Mononuclear cell (primary cell): ENCODE results near the gene FAM193A. TPM values are rescaled to one million over a fixed set of nuclear protein-coding genes. Genes with fewer than 3 reads are reported as not detected.
"Not testable (repeated sequence)": the region's sequence is repeated elsewhere in the genome, so short reads cannot be mapped to it uniquely, and the experiment has no call there.

Experiments
- H3K27me3 ChIP-seq: 2 replicates; pipeline ENCODE4 v1.6.0; 2011; ENCODE audit warnings: low read length, control low read depth; ENCODE audit not compliant: insufficient read depth
- H3K4me1 ChIP-seq: 2 replicates; pipeline ENCODE4 v1.5.1; 2011; ENCODE audit warnings: mild to moderate bottlenecking, low read length, control low read depth; ENCODE audit not compliant: insufficient read depth
- H3K4me3 ChIP-seq: 2 replicates; pipeline ENCODE4 v1.5.1; 2011; ENCODE audit warnings: mild to moderate bottlenecking, low read length, moderate library complexity
- H3K9me3 ChIP-seq: 2 replicates; pipeline ENCODE4 v1.5.1; 2011; ENCODE audit warnings: low read depth, mild to moderate bottlenecking, control low read depth, low read length
- total RNA-seq: library from RNA; depleted of rRNA; stranded (reverse); fragments of >200 nt; gene quantifications from one replicate; pipeline ENCODE4 v1.2.3, GENCODE V29; 2012

The FAM193A gene
- total RNA-seq, 1 donor, result 21.0 TPM

DNA sequence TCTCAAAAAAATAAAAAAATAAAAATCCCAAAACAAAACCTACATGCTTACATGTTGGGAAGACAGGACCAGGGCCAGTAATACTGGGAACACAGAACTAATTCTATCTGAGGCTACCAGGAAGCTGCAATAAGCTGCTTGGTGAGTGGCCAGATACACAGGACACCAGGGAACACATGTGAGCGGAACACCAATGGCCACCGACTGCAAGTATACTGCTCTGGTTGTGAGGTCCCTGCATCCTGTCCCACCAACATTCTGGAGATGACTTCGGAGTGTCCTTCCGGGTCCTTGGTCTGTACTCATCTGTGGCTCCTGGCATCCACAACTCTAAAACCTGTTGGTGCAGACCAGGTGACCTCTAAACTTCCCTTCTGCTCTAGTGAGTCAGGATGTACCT is 217.0 kb downstream of the FAM193A start:
- no peak overlapping the region for H3K4me3 ChIP-seq
- H3K4me1 ChIP-seq, result peaks cover 17% of the 10 kb centered on the region
- no peaks in the 10 kb centered on the region for H3K27me3 ChIP-seq
- H3K9me3 ChIP-seq, result no peaks in the 10 kb centered on the region

DNA sequence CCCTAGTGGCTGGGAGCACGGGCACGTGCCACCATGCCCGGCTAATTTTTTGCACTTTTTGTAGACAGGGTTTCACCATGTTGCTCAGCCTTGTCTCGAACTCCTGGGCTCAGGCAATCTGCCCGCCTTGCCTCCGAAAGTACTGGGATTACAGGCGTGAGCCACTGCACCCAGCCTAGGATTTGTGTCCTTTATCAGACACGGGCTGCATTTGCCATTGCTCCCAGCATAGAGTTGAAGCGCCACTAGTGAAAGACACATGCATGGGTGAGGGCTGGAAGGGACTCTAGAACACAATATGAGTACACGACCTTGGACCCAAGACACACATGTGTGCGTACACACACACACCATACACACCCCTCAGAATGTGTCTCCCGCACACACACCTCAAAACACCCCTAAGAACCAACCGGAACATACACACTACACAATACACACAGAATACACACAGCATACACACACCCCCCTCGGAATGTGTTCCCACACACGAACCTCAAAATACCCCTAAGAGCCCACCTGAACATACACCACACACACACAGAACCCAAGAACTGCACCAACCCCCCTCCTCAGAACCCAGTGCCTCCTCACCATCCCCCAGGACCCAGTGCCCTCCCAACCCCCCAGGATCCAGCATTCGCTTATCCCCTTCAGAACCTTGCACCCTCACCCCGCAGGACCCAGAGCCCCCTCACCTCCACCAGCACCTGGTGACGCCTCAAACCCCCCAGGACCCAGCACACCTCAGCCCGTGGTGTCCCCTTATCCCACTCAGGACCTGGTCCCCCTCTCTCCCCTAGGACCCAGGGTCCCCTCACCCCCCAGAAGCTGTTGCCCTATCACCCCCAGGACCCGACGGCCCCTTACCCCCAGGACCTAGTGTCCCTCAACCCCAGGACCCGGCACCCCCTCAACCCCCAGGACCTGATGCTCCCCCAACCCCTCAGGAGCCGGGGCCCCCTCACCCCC is 218.7 kb downstream of the FAM193A start:
- Histone ChIP-seq H3K4me3 (peak overlapping the region; percentile 81), H3K27me3 (no peaks in the 10 kb centered on the region), H3K4me1 (peaks cover 17% of the 10 kb centered on the region), H3K9me3 (no peaks in the 10 kb centered on the region)

DNA sequence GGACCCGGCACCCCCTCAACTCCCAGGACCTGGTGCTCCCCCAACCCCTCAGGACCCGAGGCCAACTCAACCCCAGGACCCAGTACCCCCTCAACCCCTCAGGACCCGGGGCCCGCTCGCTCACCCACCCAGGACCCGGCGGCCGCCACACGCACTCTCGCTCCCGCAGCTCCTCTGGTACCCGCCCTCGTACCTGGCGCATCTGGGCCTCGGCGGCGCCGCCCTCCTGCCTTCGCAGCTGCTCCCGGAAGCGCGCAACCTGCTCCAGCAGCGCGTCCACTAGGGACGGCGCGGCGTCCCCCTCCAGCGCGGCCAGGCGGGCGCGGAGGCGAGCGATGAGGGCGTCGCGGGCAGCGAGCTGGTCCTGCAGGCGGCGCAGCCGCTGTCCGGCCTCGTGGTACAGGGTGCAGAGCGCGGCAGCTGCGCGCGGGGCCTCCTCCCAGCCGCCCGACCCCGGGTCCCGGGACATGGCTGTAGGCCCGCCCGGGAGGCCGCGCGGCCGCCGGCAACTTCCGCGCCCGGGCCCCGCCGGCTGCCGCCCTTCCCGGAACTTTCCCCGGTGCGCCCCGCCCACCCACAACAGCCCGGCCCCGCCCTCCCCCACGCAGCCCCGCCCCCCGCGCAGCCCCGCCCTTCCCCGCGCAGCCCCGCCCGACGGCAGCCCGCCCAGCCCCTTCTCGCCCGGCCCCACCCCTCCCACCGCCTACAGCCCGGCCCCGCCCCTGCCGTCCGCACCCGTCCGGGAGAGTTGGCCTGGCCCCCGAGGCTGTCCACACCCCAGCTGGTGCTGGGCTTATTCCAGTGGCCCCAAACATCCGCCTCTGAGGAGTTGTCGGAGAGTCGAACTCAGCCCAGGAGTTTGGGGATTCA is 219.6 kb downstream of the FAM193A start, which contains the start of gene TNIP2:
TNIP2 (minus strand) TSS at position 516 of the 870 bp plus-strand sequence; CDS start at position 469, 47 bp downstream.
- Histone ChIP-seq H3K9me3 (no peaks in the 10 kb centered on the region), H3K4me3 (peak within 1 kb of the TSS; percentile 81), H3K4me1 (peaks cover 17% of the 10 kb centered on the region), H3K27me3 (no peaks in the 10 kb centered on the region)

DNA sequence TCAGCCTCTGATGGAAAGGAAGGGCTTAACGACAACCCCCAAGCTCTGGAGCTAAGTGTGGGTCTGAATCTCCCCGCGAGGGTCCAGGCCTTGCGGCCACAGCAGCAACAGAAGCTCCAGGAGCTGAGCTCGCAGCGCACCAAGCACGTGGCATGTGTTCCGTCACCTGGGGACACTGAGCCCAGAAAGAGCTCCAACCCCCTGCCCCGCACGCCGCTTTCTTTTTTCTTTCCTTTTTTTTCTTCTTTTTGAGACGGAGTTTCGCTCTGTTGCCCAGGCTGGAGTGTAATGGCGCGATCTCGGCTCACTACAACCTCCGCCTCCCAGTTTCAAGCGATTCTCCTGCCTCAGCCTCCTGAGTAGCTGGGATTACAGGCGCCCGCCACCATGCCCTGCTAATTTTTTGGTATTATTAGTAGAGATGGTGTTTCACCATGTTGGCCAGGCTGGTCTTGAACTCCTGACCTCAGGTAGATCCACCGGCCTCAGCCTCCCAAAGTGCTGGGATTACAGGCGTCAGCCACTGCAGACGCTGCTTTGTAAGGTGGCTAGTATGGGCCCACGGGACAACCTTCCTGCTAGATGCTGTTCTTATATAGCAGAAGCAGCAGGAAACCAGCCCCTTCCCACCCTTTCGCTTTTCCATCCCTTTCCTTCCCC is 220.4 kb downstream of the FAM193A start:
- Histone ChIP-seq H3K4me3 (no peak overlapping the region), H3K9me3 (no peaks in the 10 kb centered on the region), H3K27me3 (no peaks in the 10 kb centered on the region), H3K4me1 (peaks cover 17% of the 10 kb centered on the region)

- Histone ChIP-seq H3K4me3 (no peak overlapping the region), H3K9me3 (no peaks in the 10 kb centered on the region), H3K27me3 (no peaks in the 10 kb centered on the region), H3K4me1 (peaks cover 17% of the 10 kb centered on the region)
These were observed 221.0 kb downstream of the FAM193A start for GRCh38 chr4:2757426-2757825.

DNA sequence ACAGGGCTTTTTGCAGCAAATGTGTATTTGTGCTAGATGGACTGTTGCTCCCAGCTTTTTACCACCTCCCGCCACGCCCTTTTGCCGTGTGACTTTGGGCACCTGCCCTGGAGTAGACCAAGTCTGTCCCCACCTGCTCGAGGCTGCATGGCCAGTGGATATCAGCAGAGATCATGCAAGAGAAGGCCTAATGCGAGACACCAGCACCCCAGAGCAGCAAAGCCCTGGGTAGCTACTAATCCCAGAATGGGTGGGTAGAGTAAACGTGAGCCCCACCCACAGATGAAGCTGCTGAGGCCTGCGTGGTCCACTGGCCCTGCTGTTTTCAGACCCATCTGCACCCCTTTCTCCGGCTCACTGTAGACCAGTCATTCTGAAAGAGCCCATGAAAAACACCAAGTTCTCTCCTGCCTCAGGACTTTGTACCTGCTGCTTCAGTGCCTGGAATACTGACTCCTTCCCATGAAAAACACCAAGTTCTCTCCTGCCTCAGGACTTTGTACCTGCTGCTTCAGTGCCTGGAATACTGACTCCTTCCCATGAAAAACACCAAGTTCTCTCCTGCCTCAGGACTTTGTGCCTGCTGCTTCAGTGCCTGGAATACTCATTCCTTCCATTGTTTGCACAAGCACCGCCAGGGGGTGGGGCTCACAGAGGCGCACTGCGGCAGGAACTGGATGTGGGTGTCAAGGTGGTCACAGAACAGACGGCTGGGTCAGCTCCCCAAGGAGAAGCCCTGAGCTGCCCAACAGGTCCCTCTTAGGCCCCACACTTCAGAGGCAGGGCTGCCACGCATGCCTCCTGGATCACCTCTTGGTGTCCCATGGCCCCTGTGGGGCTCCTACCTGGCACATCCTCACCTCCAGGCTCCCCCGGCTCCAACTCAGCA is 224.8 kb downstream of the FAM193A start:
- H3K4me3 ChIP-seq, result no peak overlapping the region
- H3K9me3 ChIP-seq, result no peaks in the 10 kb centered on the region

DNA sequence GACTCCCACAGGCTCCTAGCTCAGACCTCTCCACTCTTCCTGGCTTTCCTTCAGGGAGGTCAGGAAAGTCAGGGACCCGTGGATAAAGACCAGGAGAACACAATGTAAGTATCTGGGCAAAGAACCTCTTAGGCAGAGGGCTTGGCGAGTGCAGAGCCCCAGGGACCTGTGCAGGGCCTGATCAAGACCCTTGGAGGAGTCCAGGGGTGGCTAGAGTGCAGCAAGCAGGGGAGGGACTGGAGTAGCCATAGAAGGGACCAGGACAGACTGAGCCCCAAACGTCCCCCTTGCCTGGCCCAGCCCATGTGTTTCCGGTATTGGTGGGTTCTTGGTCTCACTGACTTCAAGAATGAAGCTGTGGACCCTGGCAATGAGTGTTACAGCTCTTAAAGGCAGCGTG is 225.6 kb downstream of the FAM193A start:
- Histone ChIP-seq H3K27me3 (no peaks in the 10 kb centered on the region), H3K9me3 (no peaks in the 10 kb centered on the region), H3K4me3 (no peak overlapping the region), H3K4me1 (peaks cover 11% of the 10 kb centered on the region)

More for the DNA sequence above, 224.8 kb downstream of the FAM193A start:
- peaks cover 17% of the 10 kb centered on the region for H3K4me1 ChIP-seq
- H3K27me3 ChIP-seq, result no peaks in the 10 kb centered on the region

GRCh38 chr4:2762486-2763370 is 226.3 kb downstream of the FAM193A start:
- H3K9me3 ChIP-seq, H3K27me3 ChIP-seq, H3K4me3 ChIP-seq: not testable (repeated sequence)
- H3K4me1 ChIP-seq, result peaks cover 11% of the 10 kb centered on the region

GRCh38 chr4:2763511-2763967 is 227.1 kb downstream of the FAM193A start:
- peaks cover 11% of the 10 kb centered on the region for H3K4me1 ChIP-seq
- H3K27me3 ChIP-seq, result no peaks in the 10 kb centered on the region
- peak overlapping the region; percentile 24 for H3K4me3 ChIP-seq
- H3K9me3 ChIP-seq, result no peaks in the 10 kb centered on the region

- Histone ChIP-seq H3K27me3 (no peaks in the 10 kb centered on the region), H3K9me3 (no peaks in the 10 kb centered on the region), H3K4me1 (peaks cover 23% of the 10 kb centered on the region), H3K4me3 (no peak overlapping the region)
These were observed 229.5 kb downstream of the FAM193A start for GRCh38 chr4:2765832-2766526.

DNA sequence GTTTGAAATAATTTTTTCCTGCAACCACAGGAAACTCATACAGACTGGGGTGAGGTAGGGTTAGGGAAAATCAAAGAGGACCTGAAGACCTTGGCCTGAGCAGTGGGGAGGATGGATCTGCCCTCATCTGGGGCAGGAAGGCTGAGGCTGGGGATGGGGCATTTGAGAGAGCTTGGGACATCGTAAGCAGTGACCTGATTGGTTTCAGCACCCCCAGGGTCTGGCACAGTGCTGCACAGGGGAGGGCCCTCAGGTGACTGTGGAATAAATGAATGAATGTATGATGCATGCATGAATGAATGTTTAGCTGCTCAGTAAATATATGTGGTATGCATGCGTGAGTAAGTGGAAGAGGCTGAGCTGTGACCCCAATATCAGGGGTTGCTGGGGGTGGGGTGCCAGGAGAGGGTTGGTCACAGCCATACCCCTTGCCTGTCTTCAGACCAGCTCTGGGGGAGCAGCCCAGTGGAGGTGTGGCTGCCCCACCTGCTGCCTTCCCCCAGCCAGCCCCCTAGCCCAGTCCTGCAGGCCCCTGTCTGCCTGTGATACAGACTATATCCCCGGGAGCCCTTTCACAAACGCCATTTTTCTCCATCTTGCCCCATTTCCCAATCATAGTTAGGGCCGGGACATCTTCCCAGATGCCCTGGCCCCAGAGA is 230.7 kb downstream of the FAM193A start:
- Histone ChIP-seq H3K4me3 (no peak overlapping the region), H3K9me3 (no peaks in the 10 kb centered on the region), H3K4me1 (peaks cover 34% of the 10 kb centered on the region), H3K27me3 (no peaks in the 10 kb centered on the region)

GRCh38 chr4:2767705-2768074 is 231.2 kb downstream of the FAM193A start:
- Histone ChIP-seq H3K9me3 (no peaks in the 10 kb centered on the region), H3K4me3 (no peak overlapping the region)

More at GRCh38 chr4:2767705-2768074, 231.2 kb downstream of the FAM193A start:
- peaks cover 34% of the 10 kb centered on the region for H3K4me1 ChIP-seq
- no peaks in the 10 kb centered on the region for H3K27me3 ChIP-seq
